ENCODE measurements around the gene C2CD4C. TPM values are rescaled to one million over a fixed set of nuclear protein-coding genes. Genes with fewer than 3 reads are reported as not detected.
A peak's percentile ranks its signal among the peaks of the same experiment; 100 is the strongest.

The C2CD4C gene
- polyA plus RNA-seq, 1 donor from 2014 or later, result 21.4 TPM

DNA sequence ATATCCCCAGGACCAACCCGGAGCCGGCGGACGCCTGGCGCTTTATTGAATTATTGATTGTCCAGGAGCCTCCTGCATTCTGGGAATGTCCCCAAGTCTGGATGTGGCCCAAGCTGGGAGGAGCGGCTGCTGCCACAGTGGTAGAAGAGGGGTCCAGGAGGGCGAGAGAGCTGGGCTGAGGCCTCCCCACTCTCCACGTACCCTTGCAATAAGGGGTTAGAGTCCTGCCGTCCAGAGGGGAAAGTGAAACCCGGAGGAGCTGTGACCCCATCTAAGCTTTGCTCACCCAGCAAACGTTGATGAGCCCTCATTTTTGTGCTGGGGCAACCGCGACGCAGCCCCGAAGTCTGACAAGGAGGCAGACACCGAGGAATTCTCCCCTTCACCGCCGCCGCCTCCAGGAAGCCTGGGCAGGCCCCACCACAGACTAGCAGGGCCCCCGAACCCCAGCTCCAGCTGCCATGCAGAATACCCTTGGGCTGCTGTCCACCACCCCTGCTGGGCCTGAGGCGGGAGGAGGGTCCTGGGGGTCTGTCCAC, 1.4 kb upstream of the C2CD4C start:
- no peaks in the 10 kb centered on the region for H3K36me3 ChIP-seq (ENCODE audit: insufficient read depth, low read length)
- H3F3A ChIP-seq (ENCODE audit: insufficient read depth, low read length, poor library complexity, severe bottlenecking), result no peaks in the 10 kb centered on the region
- no peaks in the 10 kb centered on the region for H3K9me3 ChIP-seq (ENCODE audit: low read length)
- H3K27me3 ChIP-seq (ENCODE audit: insufficient read depth, low read depth, low read length), result no peaks in the 10 kb centered on the region
- H3K9ac ChIP-seq (ENCODE audit: low read length), result no peak overlapping the region
- no peak for TF ChIP-seq POLR2AphosphoS5 (IDR thresholded peaks at IDR 0.05)
- TF ChIP-seq RAD21 (conservative IDR thresholded peaks at IDR 0.05), result no peak
- TF ChIP-seq TAF1 (IDR thresholded peaks at IDR 0.05; ENCODE audit: low read depth), result no peak
- TF ChIP-seq EP300 (conservative IDR thresholded peaks at IDR 0.05; ENCODE audit: poor library complexity, severe bottlenecking), result no peak
- TF ChIP-seq, protein P1, sequence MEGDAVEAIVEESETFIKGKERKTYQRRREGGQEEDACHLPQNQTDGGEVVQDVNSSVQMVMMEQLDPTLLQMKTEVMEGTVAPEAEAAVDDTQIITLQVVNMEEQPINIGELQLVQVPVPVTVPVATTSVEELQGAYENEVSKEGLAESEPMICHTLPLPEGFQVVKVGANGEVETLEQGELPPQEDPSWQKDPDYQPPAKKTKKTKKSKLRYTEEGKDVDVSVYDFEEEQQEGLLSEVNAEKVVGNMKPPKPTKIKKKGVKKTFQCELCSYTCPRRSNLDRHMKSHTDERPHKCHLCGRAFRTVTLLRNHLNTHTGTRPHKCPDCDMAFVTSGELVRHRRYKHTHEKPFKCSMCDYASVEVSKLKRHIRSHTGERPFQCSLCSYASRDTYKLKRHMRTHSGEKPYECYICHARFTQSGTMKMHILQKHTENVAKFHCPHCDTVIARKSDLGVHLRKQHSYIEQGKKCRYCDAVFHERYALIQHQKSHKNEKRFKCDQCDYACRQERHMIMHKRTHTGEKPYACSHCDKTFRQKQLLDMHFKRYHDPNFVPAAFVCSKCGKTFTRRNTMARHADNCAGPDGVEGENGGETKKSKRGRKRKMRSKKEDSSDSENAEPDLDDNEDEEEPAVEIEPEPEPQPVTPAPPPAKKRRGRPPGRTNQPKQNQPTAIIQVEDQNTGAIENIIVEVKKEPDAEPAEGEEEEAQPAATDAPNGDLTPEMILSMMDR (IDR thresholded peaks at IDR 0.05; ENCODE audit: poor library complexity, severe bottlenecking), result no peak
- no peak for TF ChIP-seq MXI1 (conservative IDR thresholded peaks at IDR 0.05; ENCODE audit: poor library complexity, severe bottlenecking)
- TF ChIP-seq, protein P2, sequence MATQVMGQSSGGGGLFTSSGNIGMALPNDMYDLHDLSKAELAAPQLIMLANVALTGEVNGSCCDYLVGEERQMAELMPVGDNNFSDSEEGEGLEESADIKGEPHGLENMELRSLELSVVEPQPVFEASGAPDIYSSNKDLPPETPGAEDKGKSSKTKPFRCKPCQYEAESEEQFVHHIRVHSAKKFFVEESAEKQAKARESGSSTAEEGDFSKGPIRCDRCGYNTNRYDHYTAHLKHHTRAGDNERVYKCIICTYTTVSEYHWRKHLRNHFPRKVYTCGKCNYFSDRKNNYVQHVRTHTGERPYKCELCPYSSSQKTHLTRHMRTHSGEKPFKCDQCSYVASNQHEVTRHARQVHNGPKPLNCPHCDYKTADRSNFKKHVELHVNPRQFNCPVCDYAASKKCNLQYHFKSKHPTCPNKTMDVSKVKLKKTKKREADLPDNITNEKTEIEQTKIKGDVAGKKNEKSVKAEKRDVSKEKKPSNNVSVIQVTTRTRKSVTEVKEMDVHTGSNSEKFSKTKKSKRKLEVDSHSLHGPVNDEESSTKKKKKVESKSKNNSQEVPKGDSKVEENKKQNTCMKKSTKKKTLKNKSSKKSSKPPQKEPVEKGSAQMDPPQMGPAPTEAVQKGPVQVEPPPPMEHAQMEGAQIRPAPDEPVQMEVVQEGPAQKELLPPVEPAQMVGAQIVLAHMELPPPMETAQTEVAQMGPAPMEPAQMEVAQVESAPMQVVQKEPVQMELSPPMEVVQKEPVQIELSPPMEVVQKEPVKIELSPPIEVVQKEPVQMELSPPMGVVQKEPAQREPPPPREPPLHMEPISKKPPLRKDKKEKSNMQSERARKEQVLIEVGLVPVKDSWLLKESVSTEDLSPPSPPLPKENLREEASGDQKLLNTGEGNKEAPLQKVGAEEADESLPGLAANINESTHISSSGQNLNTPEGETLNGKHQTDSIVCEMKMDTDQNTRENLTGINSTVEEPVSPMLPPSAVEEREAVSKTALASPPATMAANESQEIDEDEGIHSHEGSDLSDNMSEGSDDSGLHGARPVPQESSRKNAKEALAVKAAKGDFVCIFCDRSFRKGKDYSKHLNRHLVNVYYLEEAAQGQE (IDR thresholded peaks at IDR 0.05; ENCODE audit: borderline replicate concordance), result no peak
- no peak for TF ChIP-seq EZH2 (IDR thresholded peaks at IDR 0.05; ENCODE audit: borderline replicate concordance, insufficient read depth, low read length, poor library complexity, severe bottlenecking)
- TF ChIP-seq SMC3 (conservative IDR thresholded peaks at IDR 0.05; ENCODE audit: poor library complexity), result no peak
- peaks cover 2% of the 10 kb centered on the region for H3K79me2 ChIP-seq (replicated peaks; ENCODE audit: insufficient read depth, low read length)
- H3K9me2 ChIP-seq (ENCODE audit: insufficient read depth, low read length), result no peaks in the 10 kb centered on the region
- H3K4me2 ChIP-seq (ENCODE audit: low read length), result no peak overlapping the region
- no peak overlapping the region for H2AFZ ChIP-seq (ENCODE audit: low read depth, low read length)
- no peaks in the 10 kb centered on the region for H4K20me1 ChIP-seq (ENCODE audit: insufficient read depth)
- H3K4me3 ChIP-seq (ENCODE audit: low read length), result no peak overlapping the region
- no peak overlapping the region for H3K27ac ChIP-seq (ENCODE audit: low read length)

DNA sequence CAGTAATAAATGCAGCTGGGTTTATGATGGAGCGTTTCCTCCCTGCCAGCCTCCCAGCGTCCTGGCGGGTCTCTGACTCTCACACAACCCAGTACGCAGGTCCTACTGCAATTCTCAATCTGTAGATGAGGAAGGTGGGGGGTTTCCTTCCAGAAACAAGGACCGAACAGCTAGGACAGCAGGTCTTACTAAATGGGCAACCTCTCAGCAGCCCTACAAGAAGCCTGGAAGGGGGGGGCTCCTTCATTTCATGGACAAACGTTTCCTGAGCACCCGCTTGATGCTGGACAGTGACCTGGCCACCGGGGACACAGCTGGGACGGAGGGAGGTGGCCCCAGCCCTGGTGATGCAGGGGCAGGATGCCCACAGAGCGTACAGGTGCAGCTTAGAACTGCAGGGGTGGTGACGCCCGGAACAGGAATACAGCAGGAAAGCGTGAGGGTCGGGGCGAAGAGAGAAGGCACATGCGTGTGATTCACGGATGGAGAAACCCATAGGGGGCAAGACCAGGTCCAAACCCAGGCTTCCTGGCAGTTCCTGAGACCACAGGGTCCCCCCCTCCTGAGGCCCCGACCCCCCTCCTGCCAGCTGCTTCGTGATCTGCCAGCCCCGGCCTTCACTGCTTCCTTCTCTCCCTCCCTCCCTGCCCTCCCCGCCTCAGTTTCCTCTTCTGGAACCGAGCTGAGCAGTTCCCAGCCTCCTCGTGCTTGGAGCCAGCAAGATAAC, 732 bp upstream of the C2CD4C start:
- Histone ChIP-seq H3K36me3 (ENCODE audit: insufficient read depth, low read length) (no peaks in the 10 kb centered on the region), H3K4me2 (ENCODE audit: low read length) (peak overlapping the region; percentile 58), H3K9me3 (ENCODE audit: low read length) (no peaks in the 10 kb centered on the region), H3K27ac (ENCODE audit: low read length) (peak overlapping the region; percentile 31), H3F3A (ENCODE audit: insufficient read depth, low read length, poor library complexity, severe bottlenecking) (no peaks in the 10 kb centered on the region), H3K4me3 (ENCODE audit: low read length) (peak overlapping the region; percentile 85), H3K79me2 (replicated peaks; ENCODE audit: insufficient read depth, low read length) (peaks cover 2% of the 10 kb centered on the region), H4K20me1 (ENCODE audit: insufficient read depth) (no peaks in the 10 kb centered on the region), H3K9ac (ENCODE audit: low read length) (peak overlapping the region; percentile 71), H3K9me2 (ENCODE audit: insufficient read depth, low read length) (no peaks in the 10 kb centered on the region), H2AFZ (ENCODE audit: low read depth, low read length) (no peak overlapping the region), H3K27me3 (ENCODE audit: insufficient read depth, low read depth, low read length) (no peaks in the 10 kb centered on the region)
- no peak for TF ChIP-seq EP300 (conservative IDR thresholded peaks at IDR 0.05; ENCODE audit: poor library complexity, severe bottlenecking)
- no peak for TF ChIP-seq TAF1 (IDR thresholded peaks at IDR 0.05; ENCODE audit: low read depth)
- TF ChIP-seq, protein P1 (IDR thresholded peaks at IDR 0.05; ENCODE audit: poor library complexity, severe bottlenecking), result no peak
- no peak for TF ChIP-seq MXI1 (conservative IDR thresholded peaks at IDR 0.05; ENCODE audit: poor library complexity, severe bottlenecking)
- TF ChIP-seq RAD21 (conservative IDR thresholded peaks at IDR 0.05), result no peak
- TF ChIP-seq EZH2 (IDR thresholded peaks at IDR 0.05; ENCODE audit: borderline replicate concordance, insufficient read depth, low read length, poor library complexity, severe bottlenecking), result no peak
- TF ChIP-seq, protein P2 (IDR thresholded peaks at IDR 0.05; ENCODE audit: borderline replicate concordance), result no peak
- TF ChIP-seq POLR2AphosphoS5 (IDR thresholded peaks at IDR 0.05), result no peak
- TF ChIP-seq SMC3 (conservative IDR thresholded peaks at IDR 0.05; ENCODE audit: poor library complexity), result no peak

Measured in neural cell (in vitro differentiated cells).